Measurements from ENCODE around the gene FAM50A. TPM values are rescaled to one million over a fixed set of nuclear protein-coding genes. Genes with fewer than 3 reads are reported as not detected.

Gene FAM50A
- polyA plus RNA-seq, 4 donors: 64.5 to 181 (median 119) TPM

DNA sequence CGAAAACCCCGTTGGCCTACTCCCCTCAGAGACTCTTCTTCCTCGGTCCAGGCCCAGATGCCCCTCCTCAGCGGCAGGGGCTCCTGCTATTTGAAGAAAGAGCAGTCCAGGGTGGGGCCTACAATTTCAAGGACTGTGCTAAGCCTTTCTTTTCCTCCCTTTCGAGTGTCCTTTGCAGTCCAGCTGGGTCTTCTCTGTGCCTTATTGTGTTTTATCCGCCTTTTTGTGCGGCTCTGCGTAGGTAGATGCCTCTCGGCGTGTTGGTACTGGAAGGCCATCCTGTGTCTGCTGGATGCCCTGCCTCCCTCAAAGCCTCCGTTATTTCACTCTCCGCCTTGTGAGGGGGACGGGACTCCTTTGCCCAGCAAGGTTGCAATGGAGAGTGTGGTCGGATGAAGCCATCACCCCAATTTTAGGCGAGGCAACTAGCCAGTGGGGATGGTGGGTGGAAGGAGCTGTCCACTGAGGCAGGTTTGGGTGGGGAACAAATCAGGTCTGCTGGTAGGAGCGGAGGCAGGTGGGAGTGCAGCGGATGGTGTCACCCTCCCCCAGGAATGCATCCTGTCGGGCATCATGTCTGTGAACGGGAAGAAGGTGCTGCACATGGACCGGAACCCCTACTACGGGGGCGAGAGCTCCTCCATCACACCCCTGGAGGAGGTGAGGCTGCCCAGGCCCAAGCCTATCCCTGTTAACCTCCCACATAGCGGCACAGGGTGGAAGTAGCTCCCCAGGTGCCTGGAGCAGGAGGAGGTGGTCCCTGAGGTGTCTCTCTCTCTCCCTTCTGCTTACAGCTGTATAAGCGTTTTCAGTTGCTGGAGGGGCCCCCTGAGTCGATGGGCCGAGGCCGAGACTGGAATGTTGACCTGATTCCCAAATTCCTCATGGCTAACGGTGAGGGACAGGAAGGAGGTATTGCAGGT is 5.7 kb upstream of the FAM50A start:
- H3K9me3 ChIP-seq (ENCODE audit: control insufficient read depth in 2 of 2, insufficient read depth in 1 of 2, low read depth in 1 of 2, low read length in 1 of 2): no peaks in the 10 kb centered on the region
- H3K27ac ChIP-seq (ENCODE audit: low read depth in 1 of 3, low read length in 2 of 3): no peak overlapping the region
- peaks cover 0 to 8% (median 0%) of the 10 kb centered on the region in 3 donors for H3K4me1 ChIP-seq (ENCODE audit: control insufficient read depth in 3 of 3, insufficient read depth in 2 of 3, low read depth in 1 of 3, low read length in 2 of 3)
- peak overlapping the region; percentile 61 to 73 (median 65) for H3K4me3 ChIP-seq (ENCODE audit: low read depth in 1 of 3, low read length in 3 of 3)
- DNase-seq (no peak), FAIRE-seq (no peak)
- 53 to 80% (median 69%) methylated on average over 17 to 28 of the region's 28 CpGs for WGBS, 3 donors
- H3K36me3 ChIP-seq (ENCODE audit: control insufficient read depth in 3 of 3, insufficient read depth in 2 of 3, low read depth in 1 of 3, low read length in 3 of 3): peaks cover 0 to 77% (median 4%) of the 10 kb centered on the region in 3 donors
- H3K27me3 ChIP-seq (ENCODE audit: control insufficient read depth in 3 of 3, insufficient read depth in 3 of 3, low read length in 3 of 3): no peaks in the 10 kb centered on the region

DNA sequence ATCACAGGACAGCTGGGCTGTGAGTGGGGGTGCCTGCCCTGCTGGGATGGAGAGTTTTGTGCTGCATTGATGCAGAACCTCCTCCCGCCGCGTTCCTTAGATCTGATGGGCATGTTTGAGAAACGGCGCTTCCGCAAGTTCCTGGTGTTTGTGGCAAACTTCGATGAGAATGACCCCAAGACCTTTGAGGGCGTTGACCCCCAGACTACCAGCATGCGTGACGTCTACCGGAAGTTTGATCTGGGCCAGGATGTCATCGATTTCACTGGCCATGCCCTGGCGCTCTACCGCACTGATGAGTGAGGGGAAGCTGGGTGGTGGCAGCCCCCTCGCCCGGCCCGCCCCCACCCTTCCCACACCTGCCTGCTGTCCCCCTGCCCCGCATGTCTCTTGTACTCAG is 4.1 kb upstream of the FAM50A start:
- FAIRE-seq (no peak), DNase-seq (no peak)
- WGBS, 3 donors: 90 to 92% (median 91%) methylated on average over 17 to 18 of the region's 18 CpGs
- peaks cover 0 to 16% (median 0%) of the 10 kb centered on the region in 3 donors for H3K4me1 ChIP-seq (ENCODE audit: control insufficient read depth in 3 of 3, insufficient read depth in 2 of 3, low read depth in 1 of 3, low read length in 2 of 3)
- no peak overlapping the region for H3K4me3 ChIP-seq (ENCODE audit: low read depth in 1 of 3, low read length in 3 of 3)
- no peaks in the 10 kb centered on the region for H3K27me3 ChIP-seq (ENCODE audit: control insufficient read depth in 3 of 3, insufficient read depth in 3 of 3, low read length in 3 of 3)
- peaks cover 0 to 61% (median 4%) of the 10 kb centered on the region in 3 donors for H3K36me3 ChIP-seq (ENCODE audit: control insufficient read depth in 3 of 3, insufficient read depth in 2 of 3, low read depth in 1 of 3, low read length in 3 of 3)
- H3K9me3 ChIP-seq (ENCODE audit: control insufficient read depth in 2 of 2, insufficient read depth in 1 of 2, low read depth in 1 of 2, low read length in 1 of 2): no peaks in the 10 kb centered on the region
- H3K27ac ChIP-seq (ENCODE audit: low read depth in 1 of 3, low read length in 2 of 3): no peak overlapping the region

DNA sequence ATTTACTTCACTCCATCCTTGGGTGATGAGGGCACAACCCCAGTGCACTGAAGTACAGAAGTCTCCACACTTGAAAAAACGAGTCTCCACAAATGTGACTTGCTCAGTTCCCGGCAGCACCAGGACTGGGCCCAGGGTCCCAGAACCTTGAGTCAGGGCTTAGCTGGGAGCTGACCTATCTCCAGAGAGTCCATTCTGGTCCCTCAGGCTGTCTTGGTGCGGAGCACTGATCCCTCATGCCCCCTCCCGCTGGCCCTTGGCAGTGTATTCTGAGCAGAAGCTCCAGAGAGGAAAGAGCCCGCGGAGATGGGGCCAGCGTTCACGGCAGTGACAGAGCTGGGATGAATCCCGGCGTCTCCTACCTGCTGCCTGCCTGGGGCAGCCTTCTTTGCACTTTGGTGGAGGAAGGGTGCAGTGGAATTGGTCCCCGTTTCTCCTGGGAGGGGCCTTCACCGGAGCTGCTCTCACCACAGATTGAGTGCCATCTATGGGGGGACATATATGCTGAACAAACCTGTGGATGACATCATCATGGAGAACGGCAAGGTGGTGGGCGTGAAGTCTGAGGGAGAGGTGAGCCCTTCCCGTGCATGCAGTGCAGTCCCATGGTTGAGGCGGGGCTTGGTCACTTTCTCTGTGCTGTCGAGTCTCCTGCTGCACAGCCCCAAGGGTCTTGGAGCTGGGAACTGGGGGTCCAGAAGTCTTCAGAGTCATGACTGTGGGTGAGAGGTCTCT is 3.2 kb upstream of the FAM50A start:
- DNase-seq: no peak
- Histone ChIP-seq H3K9me3 (ENCODE audit: control insufficient read depth in 2 of 2, insufficient read depth in 1 of 2, low read depth in 1 of 2, low read length in 1 of 2) (no peaks in the 10 kb centered on the region), H3K36me3 (ENCODE audit: control insufficient read depth in 3 of 3, insufficient read depth in 2 of 3, low read depth in 1 of 3, low read length in 3 of 3) (peaks cover 0 to 55% (median 4%) of the 10 kb centered on the region in 3 donors), H3K27ac (ENCODE audit: low read depth in 1 of 3, low read length in 2 of 3) (no peak overlapping the region), H3K4me1 (ENCODE audit: control insufficient read depth in 3 of 3, insufficient read depth in 2 of 3, low read depth in 1 of 3, low read length in 2 of 3) (peaks cover 0 to 22% (median 0%) of the 10 kb centered on the region in 3 donors), H3K27me3 (ENCODE audit: control insufficient read depth in 3 of 3, insufficient read depth in 3 of 3, low read length in 3 of 3) (no peaks in the 10 kb centered on the region), H3K4me3 (ENCODE audit: low read depth in 1 of 3, low read length in 3 of 3) (no peak overlapping the region)
- WGBS, 3 donors: 85 to 92% (median 87%) methylated on average over 13 to 17 of the region's 17 CpGs
- no peak for FAIRE-seq

DNA sequence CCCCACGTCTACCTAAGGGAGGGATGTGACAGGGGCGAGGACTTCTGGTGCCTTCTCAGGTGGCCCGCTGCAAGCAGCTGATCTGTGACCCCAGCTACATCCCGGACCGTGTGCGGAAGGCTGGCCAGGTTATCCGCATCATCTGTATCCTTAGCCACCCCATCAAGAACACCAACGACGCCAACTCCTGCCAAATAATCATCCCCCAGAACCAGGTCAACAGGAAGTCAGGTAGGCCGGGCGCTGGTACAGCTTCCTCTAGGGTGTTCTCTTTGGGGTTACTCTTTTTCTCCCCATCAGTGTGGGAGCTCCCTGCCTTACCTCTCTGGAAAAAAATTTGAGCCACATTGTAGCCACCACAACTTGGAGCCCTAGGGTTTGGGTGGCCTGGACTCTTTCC is 2.4 kb upstream of the FAM50A start:
- no peaks in the 10 kb centered on the region for H3K9me3 ChIP-seq (ENCODE audit: control insufficient read depth in 2 of 2, insufficient read depth in 1 of 2, low read depth in 1 of 2, low read length in 1 of 2)
- no peaks in the 10 kb centered on the region for H3K27me3 ChIP-seq (ENCODE audit: control insufficient read depth in 3 of 3, insufficient read depth in 3 of 3, low read length in 3 of 3)
- no peak for FAIRE-seq
- peaks cover 0 to 61% (median 4%) of the 10 kb centered on the region in 3 donors for H3K36me3 ChIP-seq (ENCODE audit: control insufficient read depth in 3 of 3, insufficient read depth in 2 of 3, low read depth in 1 of 3, low read length in 3 of 3)
- H3K27ac ChIP-seq (ENCODE audit: low read depth in 1 of 3, low read length in 2 of 3): no peak overlapping the region
- H3K4me1 ChIP-seq (ENCODE audit: control insufficient read depth in 3 of 3, insufficient read depth in 2 of 3, low read depth in 1 of 3, low read length in 2 of 3): peaks cover 0 to 22% (median 0%) of the 10 kb centered on the region in 3 donors
- DNase-seq: no peak
- WGBS, 3 donors: 84 to 94% (median 86%) methylated on average over 10 to 11 of the region's 11 CpGs
- H3K4me3 ChIP-seq (ENCODE audit: low read depth in 1 of 3, low read length in 3 of 3): no peak overlapping the region

DNA sequence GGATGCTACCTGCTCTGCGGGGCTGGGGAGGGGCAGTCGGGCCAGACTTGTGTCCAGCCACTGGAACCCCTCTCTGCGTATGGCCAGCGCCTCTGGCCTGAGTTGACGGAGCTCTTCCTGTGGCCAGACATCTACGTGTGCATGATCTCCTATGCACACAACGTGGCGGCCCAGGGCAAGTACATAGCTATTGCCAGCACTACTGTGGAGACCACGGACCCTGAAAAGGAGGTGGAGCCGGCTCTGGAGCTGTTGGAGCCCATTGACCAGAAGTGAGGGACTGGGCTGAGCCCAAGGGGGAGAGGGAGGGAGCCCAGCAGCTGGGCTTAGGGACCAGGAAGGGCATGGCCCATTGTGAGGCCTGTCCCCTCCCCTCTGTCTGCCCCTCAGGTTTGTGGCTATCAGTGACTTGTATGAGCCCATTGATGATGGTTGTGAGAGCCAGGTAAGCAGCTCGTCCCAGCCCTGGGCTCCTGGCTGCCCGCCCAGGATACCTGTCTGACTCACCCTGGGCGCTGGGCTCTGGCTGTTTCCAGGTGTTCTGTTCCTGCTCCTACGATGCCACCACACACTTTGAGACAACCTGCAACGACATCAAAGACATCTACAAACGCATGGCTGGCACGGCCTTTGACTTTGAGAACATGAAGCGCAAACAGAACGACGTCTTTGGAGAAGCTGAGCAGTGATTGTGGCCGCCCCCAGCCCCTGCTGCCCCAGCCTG is 1.8 kb upstream of the FAM50A start:
- Histone ChIP-seq H3K4me3 (ENCODE audit: low read depth in 1 of 3, low read length in 3 of 3) (no peak overlapping the region), H3K4me1 (ENCODE audit: control insufficient read depth in 3 of 3, insufficient read depth in 2 of 3, low read depth in 1 of 3, low read length in 2 of 3) (peaks cover 0 to 22% (median 0%) of the 10 kb centered on the region in 3 donors), H3K9me3 (ENCODE audit: control insufficient read depth in 2 of 2, insufficient read depth in 1 of 2, low read depth in 1 of 2, low read length in 1 of 2) (no peaks in the 10 kb centered on the region), H3K27ac (ENCODE audit: low read depth in 1 of 3, low read length in 2 of 3) (no peak overlapping the region), H3K27me3 (ENCODE audit: control insufficient read depth in 3 of 3, insufficient read depth in 3 of 3, low read length in 3 of 3) (no peaks in the 10 kb centered on the region), H3K36me3 (ENCODE audit: control insufficient read depth in 3 of 3, insufficient read depth in 2 of 3, low read depth in 1 of 3, low read length in 3 of 3) (peaks cover 0 to 65% (median 4%) of the 10 kb centered on the region in 3 donors)
- DNase-seq (peak in 1 of 2 donors; percentile 27), FAIRE-seq (no peak)
- WGBS, 3 donors: 60 to 79% (median 68%) methylated on average over 17 to 21 of the region's 21 CpGs

DNA sequence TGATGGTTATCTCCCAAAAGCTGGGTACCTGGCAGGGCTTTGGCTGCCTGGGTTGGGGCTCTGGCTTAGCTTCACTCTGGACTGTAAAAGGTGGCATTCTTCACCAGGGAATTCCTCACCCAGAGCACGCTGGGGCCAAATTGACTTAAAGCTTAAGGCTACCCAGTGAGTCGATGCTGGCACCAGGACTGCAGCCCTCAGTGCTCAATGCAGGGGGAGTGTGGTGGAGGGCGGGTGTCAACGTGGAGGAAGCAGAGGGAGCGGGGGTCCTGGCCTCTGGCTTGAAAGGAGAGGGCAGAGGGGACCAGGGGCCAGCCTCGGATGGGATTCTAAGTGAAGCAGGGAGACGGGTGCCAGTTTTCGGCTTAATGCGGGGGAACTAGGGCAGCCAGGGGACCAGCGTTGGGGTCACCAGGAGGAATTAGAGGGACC is 446 bp upstream of the FAM50A start:
- Histone ChIP-seq H3K4me1 (ENCODE audit: control insufficient read depth in 3 of 3, insufficient read depth in 2 of 3, low read depth in 1 of 3, low read length in 2 of 3) (peaks cover 0 to 15% (median 0%) of the 10 kb centered on the region in 3 donors), H3K36me3 (ENCODE audit: control insufficient read depth in 3 of 3, insufficient read depth in 2 of 3, low read depth in 1 of 3, low read length in 3 of 3) (peaks cover 0 to 71% (median 4%) of the 10 kb centered on the region in 3 donors), H3K27ac (ENCODE audit: low read depth in 1 of 3, low read length in 2 of 3) (peak overlapping the region; percentile 47 to 78 (median 74)), H3K4me3 (ENCODE audit: low read depth in 1 of 3, low read length in 3 of 3) (peak overlapping the region in 2 of 3 donors; percentile 37 to 63), H3K27me3 (ENCODE audit: control insufficient read depth in 3 of 3, insufficient read depth in 3 of 3, low read length in 3 of 3) (no peaks in the 10 kb centered on the region), H3K9me3 (ENCODE audit: control insufficient read depth in 2 of 2, insufficient read depth in 1 of 2, low read depth in 1 of 2, low read length in 1 of 2) (no peaks in the 10 kb centered on the region)
- WGBS, 3 donors: 15 to 39% (median 37%) methylated on average over 4 to 10 of the region's 10 CpGs
- peak in 1 of 2 donors; percentile 5 for DNase-seq
- FAIRE-seq: no peak

DNA sequence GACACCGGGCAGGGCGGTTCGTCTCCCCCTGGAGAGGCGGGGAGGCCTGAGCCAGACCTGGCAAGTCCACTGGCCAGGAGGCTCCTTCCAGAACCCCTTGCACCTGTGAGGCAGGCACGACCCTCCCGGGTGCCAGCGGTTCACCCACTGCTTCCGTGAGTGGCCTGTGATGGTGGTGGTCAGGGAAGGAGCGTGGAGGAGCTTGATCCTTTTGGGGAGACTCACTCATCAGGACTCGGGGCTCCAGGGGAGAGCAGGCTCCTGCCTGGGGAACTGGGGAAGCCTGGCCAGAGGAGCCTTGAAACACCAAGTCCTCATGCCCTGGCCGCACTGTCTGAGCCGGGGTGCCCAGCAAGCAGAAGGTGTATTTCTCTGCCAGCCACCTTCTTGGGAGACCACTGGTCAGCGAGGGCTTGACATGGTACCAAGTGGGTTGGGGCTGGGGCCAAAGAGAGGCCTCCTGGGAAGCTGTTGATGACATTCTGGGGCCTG is 860 bp downstream of the FAM50A start:
- FAIRE-seq (no peak), DNase-seq (no peak)
- Histone ChIP-seq H3K4me1 (ENCODE audit: control insufficient read depth in 3 of 3, insufficient read depth in 2 of 3, low read depth in 1 of 3, low read length in 2 of 3) (peaks cover 0 to 14% (median 0%) of the 10 kb centered on the region in 3 donors), H3K27me3 (ENCODE audit: control insufficient read depth in 3 of 3, insufficient read depth in 3 of 3, low read length in 3 of 3) (no peaks in the 10 kb centered on the region), H3K9me3 (ENCODE audit: control insufficient read depth in 2 of 2, insufficient read depth in 1 of 2, low read depth in 1 of 2, low read length in 1 of 2) (no peaks in the 10 kb centered on the region), H3K27ac (ENCODE audit: low read depth in 1 of 3, low read length in 2 of 3) (peak overlapping the region in 1 of 3 donors; percentile 71), H3K4me3 (ENCODE audit: low read depth in 1 of 3, low read length in 3 of 3) (peak overlapping the region; percentile 60 to 63 (median 60)), H3K36me3 (ENCODE audit: control insufficient read depth in 3 of 3, insufficient read depth in 2 of 3, low read depth in 1 of 3, low read length in 3 of 3) (peaks cover 0 to 72% (median 4%) of the 10 kb centered on the region in 3 donors)
- WGBS, 3 donors: 30 to 69% (median 55%) methylated on average over 6 to 13 of the region's 13 CpGs

All from small intestine (tissue), 7 donors.